Stimulated activated CD8-positive, alpha-beta memory T cell treated with anti-CD3 and anti-CD28 coated beads, Interleukin-15, amount 100 ng/mL, for 48 hours (primary cell): ENCODE measurements around the gene BIRC6.
"Not testable (repeated sequence)": the region's sequence is repeated elsewhere in the genome, so short reads cannot be mapped to it uniquely, and the experiment has no call there.

ENCODE experiments used
- DNase-seq, 2 donors: peaks; one replicate each; pipeline ENCODE4 v3.0.0-alpha.2; 2020; ENCODE audit warnings: low read depth in 2 of 2

Gene BIRC6

GRCh38 chr2:32356681-32357317 lies at the start of gene BIRC6:
Gene BIRC6 (plus strand): TSS chr2:32357023. CDS start chr2:32357162, 139 bp downstream.
- DNase-seq: peak; percentile 97

- no peak for DNase-seq
Observed at GRCh38 chr2:32310577-32310976, 46.2 kb upstream of the BIRC6 start.

- DNase-seq: no peak
Observed at GRCh38 chr2:32314886-32315285, 41.9 kb upstream of the BIRC6 start.

- DNase-seq: not testable (repeated sequence)
Observed at GRCh38 chr2:32328679-32329078, 28.1 kb upstream of the BIRC6 start.

GRCh38 chr2:32329180-32329980 lies 27.4 kb upstream of the BIRC6 start:
- DNase-seq: not testable (repeated sequence)

GRCh38 chr2:32330136-32330535 lies 26.7 kb upstream of the BIRC6 start:
- no peak for DNase-seq

GRCh38 chr2:32342801-32343200 lies 14.0 kb upstream of the BIRC6 start:
- DNase-seq: no peak

- DNase-seq: not testable (repeated sequence)
Observed at GRCh38 chr2:32350797-32351196, 6.0 kb upstream of the BIRC6 start.

GRCh38 chr2:32355976-32356680 lies 695 bp upstream of the BIRC6 start:
- DNase-seq: no peak

GRCh38 chr2:32357318-32358110 lies 691 bp downstream of the BIRC6 start:
- DNase-seq: peak; percentile 5 to 22

GRCh38 chr2:32358111-32358482 lies 1.3 kb downstream of the BIRC6 start:
- no peak for DNase-seq

- DNase-seq: no peak
Observed at GRCh38 chr2:32360416-32360815, 3.6 kb downstream of the BIRC6 start.

GRCh38 chr2:32362997-32363396 lies 6.2 kb downstream of the BIRC6 start:
- not testable (repeated sequence) for DNase-seq

GRCh38 chr2:32363597-32363996 lies 6.8 kb downstream of the BIRC6 start:
- no peak for DNase-seq

GRCh38 chr2:32364290-32364689 lies 7.5 kb downstream of the BIRC6 start:
- not testable (repeated sequence) for DNase-seq

- DNase-seq: not testable (repeated sequence)
Observed at GRCh38 chr2:32365679-32366078, 8.9 kb downstream of the BIRC6 start.

- no peak for DNase-seq
Observed at GRCh38 chr2:32366595-32366994, 9.8 kb downstream of the BIRC6 start.

- DNase-seq: no peak
Observed at GRCh38 chr2:32369222-32369621, 12.4 kb downstream of the BIRC6 start.

GRCh38 chr2:32370942-32371341 lies 14.1 kb downstream of the BIRC6 start:
- DNase-seq: not testable (repeated sequence)

- no peak for DNase-seq
Observed at GRCh38 chr2:32372519-32373182, 15.8 kb downstream of the BIRC6 start.

- DNase-seq: no peak
Observed at GRCh38 chr2:32375228-32375892, 18.5 kb downstream of the BIRC6 start.
